Bronchial epithelial cell (primary cell): ENCODE results near the gene MIEF1. TPM values are rescaled to one million over a fixed set of nuclear protein-coding genes. Genes with fewer than 3 reads are reported as not detected.

ENCODE experiments used
- DNase-seq: peaks from one replicate; pipeline ENCODE4 v3.0.0-alpha.2; 2010; ENCODE audit warnings: low read depth
- FAIRE-seq: peaks from 2 replicates; lab custom pipeline; 2011; peaks lifted over from hg19 to GRCh38; lab: Jason Lieb, UNC
- H3K27me3 ChIP-seq: 2 replicates; pipeline ENCODE4 v1.5.1; 2011; ENCODE audit warnings: low read length; ENCODE audit not compliant: control insufficient read depth, insufficient read depth
- H3K36me3 ChIP-seq: 2 replicates; pipeline ENCODE4 v1.5.1; 2011; ENCODE audit warnings: low read length; ENCODE audit not compliant: control insufficient read depth, insufficient read depth
- H3K4me3 ChIP-seq: 2 replicates; pipeline ENCODE4 v1.5.1; 2011; ENCODE audit warnings: mild to moderate bottlenecking, low read depth, low read length, control low read depth
- CTCF ChIP-seq: IDR thresholded peaks from 2 replicates; pipeline ENCODE4 v1.5.1; 2011; ENCODE audit warnings: mild to moderate bottlenecking, moderate library complexity, low read length, control low read depth, inconsistent platforms; ENCODE audit not compliant: insufficient read depth, severe bottlenecking
- total RNA-seq: library from RNA; depleted of rRNA; stranded (reverse); fragments of >200 nt; gene quantifications from 2 replicates; pipeline ENCODE4 v1.2.1, GENCODE V29; 2014

MIEF1 gene
- total RNA-seq, 1 donor from 2014 or later, result 23.7 TPM

GRCh38 chr22:39482768-39483167, 19.3 kb upstream of the MIEF1 start:
- TF ChIP-seq CTCF, result no peak
- FAIRE-seq (no peak), DNase-seq (no peak)
- no peak overlapping the region for H3K4me3 ChIP-seq
- no peaks in the 10 kb centered on the region for H3K36me3 ChIP-seq
- H3K27me3 ChIP-seq, result no peaks in the 10 kb centered on the region

- no peak for TF ChIP-seq CTCF
- Histone ChIP-seq H3K27me3 (no peaks in the 10 kb centered on the region), H3K36me3 (no peaks in the 10 kb centered on the region), H3K4me3 (no peak overlapping the region)
- no peak for DNase-seq
- no peak for FAIRE-seq
Measured at GRCh38 chr22:39486951-39487825, 14.9 kb upstream of the MIEF1 start.

DNA sequence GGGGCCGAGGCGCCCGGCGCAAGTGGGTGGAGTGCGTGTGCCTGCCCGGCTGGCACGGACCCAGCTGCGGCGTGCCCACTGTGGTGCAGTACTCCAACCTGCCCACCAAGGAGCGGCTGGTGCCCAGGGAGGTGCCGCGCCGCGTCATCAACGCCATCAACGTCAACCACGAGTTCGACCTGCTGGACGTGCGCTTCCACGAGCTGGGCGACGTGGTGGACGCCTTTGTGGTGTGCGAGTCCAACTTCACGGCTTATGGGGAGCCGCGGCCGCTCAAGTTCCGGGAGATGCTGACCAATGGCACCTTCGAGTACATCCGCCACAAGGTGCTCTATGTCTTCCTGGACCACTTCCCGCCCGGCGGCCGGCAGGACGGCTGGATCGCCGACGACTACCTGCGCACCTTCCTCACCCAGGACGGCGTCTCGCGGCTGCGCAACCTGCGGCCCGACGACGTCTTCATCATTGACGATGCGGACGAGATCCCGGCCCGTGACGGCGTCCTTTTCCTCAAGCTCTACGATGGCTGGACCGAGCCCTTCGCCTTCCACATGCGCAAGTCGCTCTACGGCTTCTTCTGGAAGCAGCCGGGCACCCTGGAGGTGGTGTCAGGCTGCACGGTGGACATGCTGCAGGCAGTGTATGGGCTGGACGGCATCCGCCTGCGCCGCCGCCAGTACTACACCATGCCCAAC, 14.1 kb upstream of the MIEF1 start:
- TF ChIP-seq CTCF, result no peak
- H3K36me3 ChIP-seq, result no peaks in the 10 kb centered on the region
- DNase-seq (no peak), FAIRE-seq (no peak)
- H3K4me3 ChIP-seq, result no peak overlapping the region
- H3K27me3 ChIP-seq, result no peaks in the 10 kb centered on the region

- FAIRE-seq (no peak), DNase-seq (no peak)
- H3K36me3 ChIP-seq, result no peaks in the 10 kb centered on the region
- H3K27me3 ChIP-seq, result no peaks in the 10 kb centered on the region
- TF ChIP-seq CTCF, result no peak
- no peak overlapping the region for H3K4me3 ChIP-seq
Measured at GRCh38 chr22:39488563-39489083, 13.5 kb upstream of the MIEF1 start.

- no peaks in the 10 kb centered on the region for H3K36me3 ChIP-seq
- DNase-seq, result no peak
- FAIRE-seq, result no peak
- H3K27me3 ChIP-seq, result no peaks in the 10 kb centered on the region
- no peak for TF ChIP-seq CTCF
- no peak overlapping the region for H3K4me3 ChIP-seq
Measured at GRCh38 chr22:39489094-39490068, 12.7 kb upstream of the MIEF1 start.
